B cell (primary cell): Measurements from ENCODE around the gene MAP3K20. TPM values are rescaled to one million over a fixed set of nuclear protein-coding genes. Genes with fewer than 3 reads are reported as not detected.

ENCODE experiments used
- ATAC-seq: fragments of 200-7000 bp; cut with Tn5 transposase; one replicate; pipeline ENCODE4 v1.10.0; 2021; ENCODE audit warnings: low read depth, mild to moderate bottlenecking, moderate number of reproducible peaks, moderate library complexity
- CTCF ChIA-PET: fragments of 350-600 bp; sonication (Branson Sonifier 250); formaldehyde crosslinking; loops from one replicate; lab custom pipeline; 2021; ENCODE audit warnings: antibody characterized with exemption, inconsistent platforms; lab: Charles Lee
- POLR2A ChIA-PET: fragments of 350-600 bp; sonication (Branson Sonifier 250); formaldehyde crosslinking; loops from one replicate; lab custom pipeline; 2021; ENCODE audit warnings: antibody characterized with exemption; lab: Charles Lee
- DNase-seq: peaks from one replicate; pipeline ENCODE4 v3.0.0; 2013
- H2AFZ ChIP-seq: 2 replicates; pipeline ENCODE4 v1.6.1; 2012; ENCODE audit warnings: mild to moderate bottlenecking, low read depth, low read length; ENCODE audit not compliant: insufficient read depth, poor library complexity, severe bottlenecking
- H3K27ac ChIP-seq, 2 donors: 1 replicate in 1 of 2; 2 replicates in 1 of 2; pipeline ENCODE4 v1.5.1; 2012 to 2013; ENCODE audit warnings: low read length in 2 of 2, mild to moderate bottlenecking in 2 of 2, moderate library complexity in 1 of 2
- H3K27me3 ChIP-seq, 4 experiments: fragments of 200-600 bp in 1 of 4; sonication (generic) in 1 of 4; replicated peaks in 1 of 4; 1 replicate in 2 of 4; 2 replicates in 2 of 4; pipeline versions ENCODE4 v1.6.1 to v1.7.0; 2013 to 2016; ENCODE audit warnings: low read length in 3 of 4, mild to moderate bottlenecking in 2 of 4, mixed read lengths in 1 of 4, moderate library complexity in 1 of 4; ENCODE audit not compliant: insufficient read depth in 4 of 4, control insufficient read depth in 3 of 4; ENCODE audit errors: control extremely low read depth in 1 of 4
- H3K36me3 ChIP-seq, 2 experiments: replicated peaks in 1 of 2; 1 replicate in 1 of 2; 2 replicates in 1 of 2; pipeline versions ENCODE4 v1.6.1 to v1.7.1; 2013; ENCODE audit warnings: low read length in 1 of 2; ENCODE audit not compliant: insufficient read depth in 2 of 2, control insufficient read depth in 1 of 2; ENCODE audit errors: control extremely low read depth in 1 of 2, extremely low read depth in 1 of 2
- H3K4me1 ChIP-seq, 2 donors: fragments of 200-600 bp in 1 of 2; sonication (generic) in 1 of 2; 1 replicate in 1 of 2; 2 replicates in 1 of 2; pipeline versions ENCODE4 v1.5.1 to v1.6.1; 2013 to 2017; ENCODE audit warnings: low read length in 2 of 2; ENCODE audit not compliant: control insufficient read depth in 2 of 2, insufficient read depth in 2 of 2
- H3K4me2 ChIP-seq: replicated peaks from 2 replicates; pipeline ENCODE3; 2012; ENCODE audit warnings: mild to moderate bottlenecking, low read depth, low read length; ENCODE audit not compliant: poor library complexity, severe bottlenecking
- H3K4me3 ChIP-seq, 5 experiments: fragments of 200-600 bp in 1 of 5; sonication (generic) in 1 of 5; 1 replicate in 3 of 5; 2 replicates in 2 of 5; pipeline versions ENCODE4 v1.5.1 to v1.7.0; 2011 to 2016; ENCODE audit warnings: low read length in 4 of 5, mild to moderate bottlenecking in 4 of 5, low read depth in 2 of 5, control low read depth in 1 of 5, moderate library complexity in 1 of 5; ENCODE audit not compliant: insufficient read depth in 1 of 5; ENCODE audit errors: control extremely low read depth in 1 of 5, extremely low read depth in 1 of 5
- H3K79me2 ChIP-seq: fragments of 200-600 bp; sonication (generic); one replicate; pipeline ENCODE4 v1.6.0; 2016; ENCODE audit warnings: low read length; ENCODE audit not compliant: control insufficient read depth, insufficient read depth
- H3K9ac ChIP-seq: fragments of 200-600 bp; sonication (generic); 2 replicates; pipeline ENCODE4 v1.6.1; 2017; ENCODE audit warnings: mild to moderate bottlenecking, low read length, moderate library complexity
- H3K9me3 ChIP-seq, 3 donors: one replicate each; pipeline versions ENCODE4 v1.6.1 to v1.7.1; 2013; ENCODE audit warnings: low read length in 2 of 3; ENCODE audit not compliant: control insufficient read depth in 2 of 3, insufficient read depth in 1 of 3; ENCODE audit errors: control extremely low read depth in 1 of 3
- H4K20me1 ChIP-seq: 2 replicates; pipeline ENCODE4 v1.6.0; 2012; ENCODE audit warnings: mild to moderate bottlenecking, low read length; ENCODE audit not compliant: insufficient read depth, control insufficient read depth, poor library complexity, severe bottlenecking
- H3K27ac Mint-ChIP-seq: one replicate; pipeline ENCODE4 v1.8.0; 2021; ENCODE audit warnings: mixed read lengths
- H3K27me3 Mint-ChIP-seq: one replicate; pipeline ENCODE4 v1.8.0; 2021; ENCODE audit warnings: mixed read lengths
- H3K4me1 Mint-ChIP-seq: one replicate; pipeline ENCODE4 v1.8.0; 2021; ENCODE audit warnings: mixed read lengths
- H3K4me3 Mint-ChIP-seq: one replicate; pipeline ENCODE4 v1.8.0; 2021; ENCODE audit warnings: mixed read lengths
- H3K9me3 Mint-ChIP-seq: one replicate; pipeline ENCODE4 v1.8.0; 2022; ENCODE audit warnings: mixed read lengths; ENCODE audit not compliant: insufficient read depth
- CTCF ChIP-seq: fragments of 200-600 bp; IDR thresholded peaks from one replicate; pipeline ENCODE4 v1.8.0; 2022; ENCODE audit warnings: antibody characterized with exemption, mild to moderate bottlenecking
- EZH2 ChIP-seq: IDR thresholded peaks from 2 replicates; pipeline ENCODE4 v1.6.1; 2012; ENCODE audit warnings: borderline replicate concordance, low read depth, mild to moderate bottlenecking, moderate library complexity, low read length; ENCODE audit not compliant: insufficient read depth, poor library complexity, severe bottlenecking
- WGBS: methylation state at CpG from one replicate; pipeline ENCODE4 v1.1.5; 2013; ENCODE audit warnings: missing lambda C conversion rate; ENCODE audit not compliant: insufficient coverage; 5-methylcytosine and 5-hydroxymethylcytosine counted together
- intact Hi-C: fragments of 100-400 bp; cut with micrococcal nuclease; formaldehyde crosslinking; loops from one replicate; pipeline ENCODE4 v1.10.0; 2022
- polyA plus RNA-seq: library from polyadenylated mRNA; depleted of rRNA; stranded (reverse); fragments of >200 nt; gene quantifications from 2 replicates; pipeline ENCODE4 v1.2.3, GENCODE V29; 2012
- total RNA-seq, 2 donors: library from RNA; stranded (reverse); fragments of 120-200 nt in 1 of 2; gene quantifications; 1 replicate in 1 of 2; 2 replicates in 1 of 2; pipeline versions ENCODE4 v1.2.3 to v1.2.4, GENCODE V29; 2013 to 2022

The MAP3K20 gene
- total and polyA plus RNA-seq, 2 donors (not counting 1 experiment from before 2014, with no cell fraction given), result 2.2 to 9.1 TPM

- Mint-ChIP-seq H3K27ac (no peak overlapping the region), H3K9me3 (no peaks in the 10 kb centered on the region), H3K27me3 (no peaks in the 10 kb centered on the region), H3K4me1 (no peaks in the 10 kb centered on the region), H3K4me3 (no peak overlapping the region)
- Histone ChIP-seq H3K9me3 (no peaks in the 10 kb centered on the region), H3K4me2 (no peak overlapping the region), H3K4me3 (no peak overlapping the region), H2AFZ (no peak overlapping the region), H3K36me3 (no peaks in the 10 kb centered on the region), H3K4me1 (no peaks in the 10 kb centered on the region), H3K9ac (no peak overlapping the region), H3K27ac (no peak overlapping the region), H3K79me2 (no peaks in the 10 kb centered on the region), H3K27me3 (no peaks in the 10 kb centered on the region), H4K20me1 (no peaks in the 10 kb centered on the region)
- intact Hi-C loops, result no loop called here
- TF ChIP-seq EZH2, result no peak
- no peak for TF ChIP-seq CTCF
- DNase-seq, result no peak
- WGBS, result 92% methylated on average over 2 of the region's 2 CpGs
- no peak for ATAC-seq
- ChIA-PET POLR2A (no interaction called here), CTCF (no interaction called here)
Observed at GRCh38 chr2:173248381-173248780, 172.7 kb downstream of the MAP3K20 start.

- no peaks in the 10 kb centered on the region for H3K79me2 ChIP-seq
- CTCF ChIA-PET, result interaction anchor here (1.6 kb wide), 1 partner anchor 11 kb away, joined by 3 read pairs; no protein-coding TSS in a partner anchor
- no peaks in the 10 kb centered on the region for H3K27me3 ChIP-seq
- intact Hi-C loops, result no loop called here
- H2AFZ ChIP-seq, result no peak overlapping the region
- no peak overlapping the region for H3K4me2 ChIP-seq
- 100% methylated on average over 3 of the region's 8 CpGs for WGBS
- H3K4me1 Mint-ChIP-seq, result no peaks in the 10 kb centered on the region
- no peak overlapping the region for H3K27ac Mint-ChIP-seq
- H3K9me3 ChIP-seq, result no peaks in the 10 kb centered on the region
- POLR2A ChIA-PET, result no interaction called here
- no peak overlapping the region for H3K9ac ChIP-seq
- TF ChIP-seq CTCF (no peak), EZH2 (no peak)
- H3K36me3 ChIP-seq, result no peaks in the 10 kb centered on the region
- H3K4me3 ChIP-seq, result no peak overlapping the region
- no peak for DNase-seq
- no peaks in the 10 kb centered on the region for H3K4me1 ChIP-seq
- H4K20me1 ChIP-seq, result no peaks in the 10 kb centered on the region
- no peaks in the 10 kb centered on the region for H3K9me3 Mint-ChIP-seq
- H3K4me3 Mint-ChIP-seq, result no peak overlapping the region
- ATAC-seq, result no peak
- H3K27me3 Mint-ChIP-seq, result no peaks in the 10 kb centered on the region
- no peak overlapping the region for H3K27ac ChIP-seq
Observed at GRCh38 chr2:173249661-173250641, 174.3 kb downstream of the MAP3K20 start.
